ENCODE data around the gene PTRH1. TPM values are rescaled to one million over a fixed set of nuclear protein-coding genes. Genes with fewer than 3 reads are reported as not detected.

Gene PTRH1
- total and polyA plus RNA-seq, 10 of the 15 experiments (the other 5 are each of a cell fraction or from before 2014, with no cell fraction given), result 0.69 to 38.4 (median 10.2) TPM

- WGBS (ENCODE audit: insufficient coverage, insufficient replicate concordance, low lambda C conversion rate, missing lambda C conversion rate), result 67% methylated on average over 3 of the region's 3 CpGs
- no peaks in the 10 kb centered on the region for H3K9me3 ChIP-seq (replicated peaks; ENCODE audit: control insufficient read depth, insufficient read depth, low read length)
- TF ChIP-seq ZBED1 (IDR thresholded peaks at IDR 0.05; ENCODE audit: borderline replicate concordance) (no peak), ETV6 (conservative IDR thresholded peaks at IDR 0.05 in 1 of 2, IDR thresholded peaks at IDR 0.05 in 1 of 2; ENCODE audit: borderline replicate concordance in 1 of 2, low read depth in 1 of 2) (no peak), REST (IDR thresholded peaks at IDR 0.05; ENCODE audit: low read depth, low read length) (no peak), CEBPZ (IDR thresholded peaks at IDR 0.05; ENCODE audit: low read depth, low read length) (no peak), ZBTB40 (IDR thresholded peaks at IDR 0.05; ENCODE audit: borderline replicate concordance) (no peak), SMAD5 (IDR thresholded peaks at IDR 0.05; ENCODE audit: low read depth) (no peak), PRDM15 (CRISPR knock-in tag; IDR thresholded peaks at IDR 0.05) (no peak)
These were observed 40.8 kb upstream of the PTRH1 start for GRCh38 chr9:127756233-127756632.

More at GRCh38 chr9:127756233-127756632, 40.8 kb upstream of the PTRH1 start:
- intact Hi-C loops (cut with micrococcal nuclease; ENCODE audit: unreplicated experiment) (no loop called here), in situ Hi-C loops (cut with MboI) (no loop called here)
- no peak overlapping the region for H3K4me3 ChIP-seq
- POLR2A ChIA-PET, result interaction anchor here (0.6 to 1.2 kb wide), 4 partner anchors 13 to 572 kb away, joined by 6 to 9 read pairs (median 9); no protein-coding TSS in a partner anchor
- no peaks in the 10 kb centered on the region for H3K27me3 ChIP-seq (replicated peaks in 1 of 2; ENCODE audit: control insufficient read depth in 2 of 2, insufficient read depth in 2 of 2, low read length in 1 of 2)
- CTCF ChIA-PET, result interaction anchor here (0.6 to 2.0 kb wide), 2 partner anchors 21 to 828 kb away, joined by 4 to 9 read pairs; partner anchors contain the start of gene TOR2A
- ATAC-seq (no peak), FAIRE-seq (no peak), DNase-seq (ENCODE audit: low read depth, low spot score) (no peak)
- H2AFZ ChIP-seq (ENCODE audit: control insufficient read depth, low read depth, low read length), result no peak overlapping the region
- BruUV-seq (replicated peaks), result no TSS peak
- H3K79me2 ChIP-seq (ENCODE audit: control insufficient read depth, insufficient read depth, low read length), result no peaks in the 10 kb centered on the region
- no peak overlapping the region for H3K4me2 ChIP-seq (ENCODE audit: control insufficient read depth, insufficient read depth)
- H3K36me3 ChIP-seq (ENCODE audit: control insufficient read depth in 2 of 2, insufficient read depth in 2 of 2, low read length in 1 of 2), result peaks cover 0 to 12% of the 10 kb centered on the region in 2 experiments
- H4K20me1 ChIP-seq (ENCODE audit: control insufficient read depth, insufficient read depth), result no peaks in the 10 kb centered on the region
- RAD21 ChIA-PET (ENCODE audit: unreplicated experiment), result interaction anchor here (1.2 kb wide), 1 partner anchor 21 kb away, joined by 4 read pairs; the partner anchor contains the start of gene TOR2A
- H3K9ac ChIP-seq (ENCODE audit: control insufficient read depth, insufficient read depth, low read length), result no peak overlapping the region
- H3K4me1 ChIP-seq (ENCODE audit: control insufficient read depth, insufficient read depth, low read length), result no peaks in the 10 kb centered on the region
- SMC1A ChIA-PET (ENCODE audit: uncharacterized antibody, unreplicated experiment), result interaction anchor here (1.2 to 1.9 kb wide), 2 partner anchors 12 kb away, joined by 3 to 5 read pairs; no protein-coding TSS in a partner anchor
- no peak overlapping the region for H3K27ac ChIP-seq (ENCODE audit: control insufficient read depth, insufficient read depth)

Data from GM12878 (cell line).